A549 (cell line): ENCODE data around the gene WFDC5. TPM values are rescaled to one million over a fixed set of nuclear protein-coding genes. Genes with fewer than 3 reads are reported as not detected.

ENCODE experiments used
- ATAC-seq, 2 experiments: fragments of 200-7000 bp in 1 of 2; fragments of >200 bp in 1 of 2; cut with Nextera tagmentation in 1 of 2; cut with Tn5 transposase in 1 of 2; 3 replicates each; pipeline versions ENCODE4 v1.8.0 to v1.9.1; 2018 to 2020; ENCODE audit warnings: mild to moderate bottlenecking in 1 of 2, moderate library complexity in 1 of 2
- CTCF ChIA-PET: fragments of 300-600 bp; sonication (Branson Sonifier 250); formaldehyde crosslinking; extraction: SDS; loops from one replicate; lab custom pipeline; 2021; ENCODE audit warnings: antibody characterized with exemption, inconsistent platforms; lab: Yijun Ruan, JAX
- POLR2A ChIA-PET: fragments of 350-600 bp; formaldehyde crosslinking; extraction: SDS; loops from one replicate; lab custom pipeline; 2021; ENCODE audit warnings: antibody characterized with exemption, inconsistent platforms; lab: Yijun Ruan, JAX
- DNase-seq, 2 experiments: peaks; one replicate each; pipeline versions ENCODE4 v3.0.0 to v3.0.0-alpha.2; 2011 to 2016; ENCODE audit warnings: low read depth in 1 of 2, low spot score in 1 of 2
- FAIRE-seq: peaks from 2 replicates; lab custom pipeline; 2011; peaks lifted over from hg19 to GRCh38; lab: Jason Lieb, UNC
- H3K27ac ChIP-seq, 2 experiments: fragments of >200 bp; sonication (Bioruptor Twin); formaldehyde crosslinking; 3 replicates each; pipeline ENCODE4 v1.5.1; 2016 to 2017
- H3K4me1 ChIP-seq: fragments of >200 bp; sonication (Bioruptor Twin); formaldehyde crosslinking; 3 replicates; pipeline ENCODE4 v1.6.1; 2016
- H3K4me2 ChIP-seq: fragments of >200 bp; sonication (Bioruptor Twin); formaldehyde crosslinking; 3 replicates; pipeline ENCODE4 v1.6.1; 2016
- H3K4me3 ChIP-seq: fragments of >200 bp; sonication (Bioruptor Twin); formaldehyde crosslinking; 3 replicates; pipeline ENCODE4 v1.5.1; 2016
- H3K9me3 ChIP-seq: fragments of >200 bp; sonication (Bioruptor Twin); formaldehyde crosslinking; 3 replicates; pipeline ENCODE4 v1.6.1; 2016
- BCL3 ChIP-seq: fragments of >200 bp; sonication (Bioruptor Twin); formaldehyde crosslinking; IDR thresholded peaks from 3 replicates; pipeline ENCODE4 v1.6.1; 2016
- BHLHE40 ChIP-seq: IDR thresholded peaks from 2 replicates; pipeline ENCODE4 v1.6.1; 2012; ENCODE audit warnings: low read depth, low read length, inconsistent platforms
- CBX2 ChIP-seq: fragments of 200-600 bp; sonication (generic); IDR thresholded peaks from 2 replicates; pipeline ENCODE4 v1.6.1; 2016; ENCODE audit warnings: low read depth, mild to moderate bottlenecking, borderline replicate concordance
- CBX8 ChIP-seq: fragments of 200-600 bp; sonication (generic); IDR thresholded peaks from 2 replicates; pipeline ENCODE4 v1.6.1; 2016
- CEBPB ChIP-seq, 2 experiments: fragments of >200 bp in 1 of 2; sonication (Bioruptor Twin) in 1 of 2; formaldehyde crosslinking in 1 of 2; IDR thresholded peaks; 2 replicates each; pipeline ENCODE4 v1.6.1; 2012 to 2016
- EHF ChIP-seq: fragments of 250-450 bp; sonication (Bioruptor Pico); IDR thresholded peaks from 2 replicates; pipeline ENCODE4 v1.5.0; 2020; ENCODE audit warnings: mild to moderate bottlenecking
- EHMT2 ChIP-seq: fragments of 200-600 bp; sonication (generic); IDR thresholded peaks from 2 replicates; pipeline ENCODE4 v1.6.1; 2016; ENCODE audit warnings: antibody characterized with exemption, low read depth, mild to moderate bottlenecking, moderate library complexity
- EP300 ChIP-seq, 2 experiments: fragments of >200 bp; sonication (Bioruptor Twin); formaldehyde crosslinking; IDR thresholded peaks; 2 replicates in 1 of 2; 3 replicates in 1 of 2; pipeline ENCODE4 v1.6.1; 2016 to 2017
- FOSL2 ChIP-seq, 2 experiments: fragments of 450-650 bp in 1 of 2; fragments of >200 bp in 1 of 2; sonication (Bioruptor Twin) in 1 of 2; formaldehyde crosslinking; IDR thresholded peaks; 2 replicates each; pipeline versions ENCODE4 v1.5.0 to v1.6.1; 2016 to 2020; ENCODE audit warnings: mild to moderate bottlenecking in 1 of 2, moderate library complexity in 1 of 2
- GATA3 ChIP-seq: IDR thresholded peaks from 2 replicates; pipeline ENCODE4 v1.6.1; 2012; ENCODE audit warnings: borderline replicate concordance
- HDAC2 ChIP-seq: fragments of 200-600 bp; sonication (generic); IDR thresholded peaks from 2 replicates; pipeline ENCODE4 v1.6.1; 2016
- HEYL ChIP-seq: fragments of 250-450 bp; sonication (Bioruptor Pico); IDR thresholded peaks from 2 replicates; pipeline ENCODE4 v1.8.0; 2021; ENCODE audit warnings: mild to moderate bottlenecking, moderate library complexity
- HOXA7 ChIP-seq: fragments of 250-450 bp; sonication (Bioruptor Pico); IDR thresholded peaks from 2 replicates; pipeline ENCODE4 v1.5.0; 2020; ENCODE audit warnings: mild to moderate bottlenecking, moderate library complexity
- HOXB13 ChIP-seq: fragments of 250-450 bp; sonication (Bioruptor Pico); IDR thresholded peaks from 2 replicates; pipeline ENCODE4 v1.5.0; 2020; ENCODE audit warnings: low read depth, mild to moderate bottlenecking, moderate library complexity
- JUNB ChIP-seq: fragments of >200 bp; sonication (Bioruptor Twin); formaldehyde crosslinking; IDR thresholded peaks from 2 replicates; pipeline ENCODE4 v1.6.1; 2016
- MAZ ChIP-seq: fragments of 150-350 bp; IDR thresholded peaks from 2 replicates; pipeline ENCODE4 v1.6.1; 2014; ENCODE audit warnings: antibody characterized with exemption, low read depth, low read length, borderline replicate concordance
- PHF8 ChIP-seq: fragments of 200-600 bp; sonication (generic); IDR thresholded peaks from 2 replicates; pipeline ENCODE4 v1.6.1; 2016; ENCODE audit warnings: low read depth, mild to moderate bottlenecking, antibody characterized with exemption, moderate library complexity, borderline replicate concordance
- POLR2A ChIP-seq: IDR thresholded peaks from 2 replicates; pipeline ENCODE4 v1.6.1; 2012; ENCODE audit warnings: mild to moderate bottlenecking, low read length
- POLR2AphosphoS2 ChIP-seq: conservative IDR thresholded peaks from 2 replicates; pipeline ENCODE4 v1.6.1; 2012; ENCODE audit warnings: low read length, improper control_type of control experiment, inconsistent platforms
- RARB ChIP-seq: fragments of 250-450 bp; sonication (Bioruptor Pico); IDR thresholded peaks from 2 replicates; pipeline ENCODE4 v1.8.0; 2021; ENCODE audit warnings: mild to moderate bottlenecking, moderate library complexity
- RCOR1 ChIP-seq: fragments of 150-350 bp; IDR thresholded peaks from 2 replicates; pipeline ENCODE4 v1.6.1; 2014; ENCODE audit warnings: antibody characterized with exemption, low read length, low read depth
- RNF2 ChIP-seq: fragments of 200-600 bp; sonication (generic); IDR thresholded peaks from 2 replicates; pipeline ENCODE4 v1.6.1; 2016; ENCODE audit warnings: low read depth, mild to moderate bottlenecking, antibody characterized with exemption, moderate library complexity, borderline replicate concordance
- SMC3 ChIP-seq: fragments of >200 bp; sonication (Bioruptor Twin); formaldehyde crosslinking; IDR thresholded peaks from 3 replicates; pipeline ENCODE4 v1.6.1; 2018; ENCODE audit warnings: inconsistent platforms
- TFCP2L1 ChIP-seq: fragments of 250-450 bp; sonication (Bioruptor Pico); IDR thresholded peaks from 2 replicates; pipeline ENCODE4 v1.5.0; 2021; ENCODE audit warnings: mild to moderate bottlenecking
- TP53 ChIP-seq: fragments of 250-450 bp; sonication (Bioruptor Pico); IDR thresholded peaks from 2 replicates; pipeline ENCODE4 v1.5.0; 2021; ENCODE audit warnings: mild to moderate bottlenecking, moderate library complexity
- ZC3H11A ChIP-seq: fragments of 450-650 bp; IDR thresholded peaks from 2 replicates; pipeline ENCODE4 v1.6.1; 2014; ENCODE audit warnings: antibody characterized with exemption, mild to moderate bottlenecking
- ZFP36 ChIP-seq: fragments of 450-650 bp; IDR thresholded peaks from 2 replicates; pipeline ENCODE4 v1.6.1; 2014; ENCODE audit warnings: borderline replicate concordance; ENCODE audit not compliant: partially characterized antibody
- WGBS: methylation state at CpG from one replicate; pipeline ENCODE4 v1.1.6; 2017; ENCODE audit errors: missing lambda C conversion rate; 5-methylcytosine and 5-hydroxymethylcytosine counted together
- polyA plus RNA-seq, 4 experiments: library from polyadenylated mRNA; depleted of rRNA in 3 of 4; stranded (reverse); fragments of >200 nt; fragmentation: RNase III in 1 of 4; extraction: RNeasy Plus Mini Kit Qiagen cat#74134 plus additional on column Dnase treatment in 1 of 4; gene quantifications; 2 replicates in 3 of 4; 3 replicates in 1 of 4; pipeline ENCODE4 v1.2.3, GENCODE V29; 2011 to 2017
- TF ChIP-seq, protein P1 (sequence below): fragments of 150-350 bp; IDR thresholded peaks from 2 replicates; pipeline ENCODE4 v1.6.1; 2014; ENCODE audit warnings: low read depth, mild to moderate bottlenecking, low read length
- TF ChIP-seq, protein P2 (sequence below): fragments of >200 bp; sonication (Bioruptor Twin); formaldehyde crosslinking; IDR thresholded peaks from 2 replicates; pipeline ENCODE4 v1.6.1; 2016
- TF ChIP-seq, protein P3 (sequence below): fragments of >200 bp; sonication (Bioruptor Twin); formaldehyde crosslinking; IDR thresholded peaks from 3 replicates; pipeline ENCODE4 v1.5.1; 2016

WFDC5 gene
- polyA plus RNA-seq, 2 of the 4 experiments (the other 2 are of a cell fraction), result not detected

DNA sequence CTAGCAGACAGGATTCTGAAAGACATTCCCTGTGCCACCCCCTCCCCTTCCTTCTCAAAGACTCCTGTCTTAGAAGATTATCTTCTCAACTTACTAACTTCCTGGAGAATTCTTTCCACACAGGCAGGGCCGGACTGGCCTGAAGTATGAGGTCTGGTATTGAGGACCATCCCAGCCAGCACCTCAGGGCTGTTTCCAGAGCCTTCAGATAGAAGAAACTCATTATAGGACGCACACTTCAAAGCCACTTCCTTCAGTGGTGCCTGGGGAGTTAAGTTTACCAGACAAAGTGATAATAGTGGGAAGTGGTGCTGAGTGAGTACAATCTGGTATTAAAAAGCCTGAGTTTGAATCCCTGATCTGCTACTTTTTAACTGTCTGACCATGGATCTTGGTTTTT lies 29.7 kb downstream of the WFDC5 start:
- WGBS, result 93% methylated on average over 2 of the region's 2 CpGs
- no peak overlapping the region for H3K4me2 ChIP-seq
- no peak for TF ChIP-seq BHLHE40
- no peak for TF ChIP-seq RNF2
- TF ChIP-seq GATA3, result no peak
- no peak for TF ChIP-seq ZC3H11A
- no peak for TF ChIP-seq HDAC2
- TF ChIP-seq, protein P1, sequence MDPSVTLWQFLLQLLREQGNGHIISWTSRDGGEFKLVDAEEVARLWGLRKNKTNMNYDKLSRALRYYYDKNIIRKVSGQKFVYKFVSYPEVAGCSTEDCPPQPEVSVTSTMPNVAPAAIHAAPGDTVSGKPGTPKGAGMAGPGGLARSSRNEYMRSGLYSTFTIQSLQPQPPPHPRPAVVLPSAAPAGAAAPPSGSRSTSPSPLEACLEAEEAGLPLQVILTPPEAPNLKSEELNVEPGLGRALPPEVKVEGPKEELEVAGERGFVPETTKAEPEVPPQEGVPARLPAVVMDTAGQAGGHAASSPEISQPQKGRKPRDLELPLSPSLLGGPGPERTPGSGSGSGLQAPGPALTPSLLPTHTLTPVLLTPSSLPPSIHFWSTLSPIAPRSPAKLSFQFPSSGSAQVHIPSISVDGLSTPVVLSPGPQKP, result no peak
- no peak for TF ChIP-seq CBX8
- no peak for TF ChIP-seq SMC3
- no peak for TF ChIP-seq TFCP2L1 (CRISPR knock-in tag)
- TF ChIP-seq ZFP36, result no peak
- TF ChIP-seq RARB, result no peak
- no peak for TF ChIP-seq HEYL (CRISPR knock-in tag)
- no peak for TF ChIP-seq EHMT2
- TF ChIP-seq EP300 (IDR thresholded peaks at IDR 0.05), result no peak
- TF ChIP-seq, all 56 proteins: peak for 0
- Histone ChIP-seq H3K4me1 (no peaks in the 10 kb centered on the region), H3K27ac (no peak overlapping the region), H3K9me3 (peaks cover 10% of the 10 kb centered on the region; the same call in 2 of the 3 replicates), H3K4me3 (no peak overlapping the region)
- ChIA-PET CTCF (interaction anchor here (0.7 to 3.1 kb wide), 2 partner anchors 11 to 32 kb away, joined by 3 to 21 read pairs; no protein-coding TSS in a partner anchor), POLR2A (no interaction called here)
- ATAC-seq (no peak), FAIRE-seq (no peak), DNase-seq (no peak)

GRCh38 chr20:45083127-45083526 lies 31.8 kb downstream of the WFDC5 start:
- TF ChIP-seq PHF8 (no peak), CBX2 (no peak), ZFP36 (no peak), RARB (no peak), CEBPB (IDR thresholded peaks at IDR 0.05) (no peak), BHLHE40 (no peak), HOXB13 (no peak), MAZ (no peak), POLR2AphosphoS2 (no peak), RCOR1 (no peak), JUNB (no peak), BCL3 (no peak), HOXA7 (CRISPR knock-in tag) (no peak), EHF (CRISPR knock-in tag) (no peak), HEYL (CRISPR knock-in tag) (no peak), TP53 (no peak), FOSL2 (IDR thresholded peaks at IDR 0.05) (no peak), FOSL2 (CRISPR knock-in tag; IDR thresholded peaks at IDR 0.05) (no peak), POLR2A (no peak)
- TF ChIP-seq, protein P2, sequence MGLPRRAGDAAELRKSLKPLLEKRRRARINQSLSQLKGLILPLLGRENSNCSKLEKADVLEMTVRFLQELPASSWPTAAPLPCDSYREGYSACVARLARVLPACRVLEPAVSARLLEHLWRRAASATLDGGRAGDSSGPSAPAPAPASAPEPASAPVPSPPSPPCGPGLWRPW, result no peak
- TF ChIP-seq, protein P3, sequence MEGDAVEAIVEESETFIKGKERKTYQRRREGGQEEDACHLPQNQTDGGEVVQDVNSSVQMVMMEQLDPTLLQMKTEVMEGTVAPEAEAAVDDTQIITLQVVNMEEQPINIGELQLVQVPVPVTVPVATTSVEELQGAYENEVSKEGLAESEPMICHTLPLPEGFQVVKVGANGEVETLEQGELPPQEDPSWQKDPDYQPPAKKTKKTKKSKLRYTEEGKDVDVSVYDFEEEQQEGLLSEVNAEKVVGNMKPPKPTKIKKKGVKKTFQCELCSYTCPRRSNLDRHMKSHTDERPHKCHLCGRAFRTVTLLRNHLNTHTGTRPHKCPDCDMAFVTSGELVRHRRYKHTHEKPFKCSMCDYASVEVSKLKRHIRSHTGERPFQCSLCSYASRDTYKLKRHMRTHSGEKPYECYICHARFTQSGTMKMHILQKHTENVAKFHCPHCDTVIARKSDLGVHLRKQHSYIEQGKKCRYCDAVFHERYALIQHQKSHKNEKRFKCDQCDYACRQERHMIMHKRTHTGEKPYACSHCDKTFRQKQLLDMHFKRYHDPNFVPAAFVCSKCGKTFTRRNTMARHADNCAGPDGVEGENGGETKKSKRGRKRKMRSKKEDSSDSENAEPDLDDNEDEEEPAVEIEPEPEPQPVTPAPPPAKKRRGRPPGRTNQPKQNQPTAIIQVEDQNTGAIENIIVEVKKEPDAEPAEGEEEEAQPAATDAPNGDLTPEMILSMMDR, result no peak
- FAIRE-seq, result no peak
- H3K4me3 ChIP-seq, result no peak overlapping the region
- no peak for DNase-seq
- WGBS, result 93% methylated on average over 1 of the region's 1 CpG
- ATAC-seq, result no peak
- POLR2A ChIA-PET, result no interaction called here
- no peak overlapping the region for H3K27ac ChIP-seq
- no peaks in the 10 kb centered on the region for H3K4me1 ChIP-seq
- peaks cover 10% of the 10 kb centered on the region; the same call in 2 of the 3 replicates for H3K9me3 ChIP-seq
- CTCF ChIA-PET, result interaction anchor here (0.6 to 2.3 kb wide), 5 partner anchors 12 to 208 kb away, joined by 3 to 20 read pairs (median 3); no protein-coding TSS in a partner anchor
- H3K4me2 ChIP-seq, result no peak overlapping the region
